Tibial nerve (tissue), 4 donors: ENCODE results near the gene CIAPIN1. TPM values are rescaled to one million over a fixed set of nuclear protein-coding genes. Genes with fewer than 3 reads are reported as not detected.

ENCODE experiments used
- DNase-seq, 2 donors: peaks; one replicate each; pipeline ENCODE4 v3.0.0-alpha.2; 2019; ENCODE audit warnings: low spot score in 2 of 2
- H3K27ac ChIP-seq, 4 donors: fragments of 200-600 bp; sonication (generic) in 3 of 4; one replicate each; pipeline ENCODE4 v1.5.1; 2017 to 2019; ENCODE audit warnings: mild to moderate bottlenecking in 1 of 4
- H3K27me3 ChIP-seq, 2 donors: fragments of 200-600 bp; sonication (generic) in 1 of 2; one replicate each; pipeline versions ENCODE4 v1.5.1 to v1.6.0; 2017 to 2019
- H3K36me3 ChIP-seq, 3 donors: fragments of 200-600 bp; sonication (generic); one replicate each; pipeline ENCODE4 v1.5.1; 2018 to 2019
- H3K4me1 ChIP-seq, 4 donors: fragments of 200-600 bp; sonication (generic) in 3 of 4; one replicate each; pipeline ENCODE4 v1.5.1; 2017 to 2019
- H3K4me3 ChIP-seq, 4 donors: fragments of 200-600 bp; sonication (generic) in 3 of 4; one replicate each; pipeline ENCODE4 v1.5.1; 2017 to 2019; ENCODE audit warnings: mild to moderate bottlenecking in 1 of 4, moderate library complexity in 1 of 4
- H3K9me3 ChIP-seq, 4 donors: fragments of 200-600 bp; sonication (generic) in 3 of 4; one replicate each; pipeline ENCODE4 v1.5.1; 2017 to 2019
- CTCF ChIP-seq, 5 experiments: fragments of 200-600 bp in 3 of 5; fragments of 450-650 bp in 2 of 5; sonication (generic) in 3 of 5; IDR thresholded peaks; one replicate each; pipeline ENCODE4 v1.5.1; 2016 to 2019; ENCODE audit warnings: antibody characterized with exemption in 5 of 5, mild to moderate bottlenecking in 3 of 5, moderate library complexity in 2 of 5
- EP300 ChIP-seq, 2 donors: sonication (generic); formaldehyde crosslinking; IDR thresholded peaks; one replicate each; pipeline ENCODE4 v1.6.1; 2017; ENCODE audit warnings: antibody characterized with exemption in 2 of 2, mild to moderate bottlenecking in 1 of 2
- POLR2A ChIP-seq, 2 donors: fragments of 450-650 bp; IDR thresholded peaks; one replicate each; pipeline ENCODE4 v1.6.1; 2017; ENCODE audit warnings: antibody characterized with exemption in 2 of 2, mild to moderate bottlenecking in 2 of 2, moderate library complexity in 2 of 2
- WGBS, 2 donors: methylation state at CpG; one replicate each; pipeline ENCODE4 v1.1.5; 2018; 5-methylcytosine and 5-hydroxymethylcytosine counted together
- total RNA-seq, 4 donors: library from RNA; depleted of rRNA; stranded (reverse); fragments of >200 nt; gene quantifications; one replicate each; pipeline ENCODE4 v1.1.0, GENCODE V29; 2016

Gene CIAPIN1
- total RNA-seq, 4 donors from 2014 or later = 23.4 to 26.7 (median 25.7) TPM

GRCh38 chr16:57427307-57427706 lies 19.9 kb downstream of the CIAPIN1 start:
- no peaks in the 10 kb centered on the region for H3K27me3 ChIP-seq
- DNase-seq = no peak
- no peak for TF ChIP-seq EP300 (IDR thresholded peaks at IDR 0.05)
- H3K9me3 ChIP-seq = no peaks in the 10 kb centered on the region
- H3K4me3 ChIP-seq = no peak overlapping the region
- WGBS, 2 donors = 85 to 87% methylated on average over 8 of the region's 8 CpGs
- H3K36me3 ChIP-seq = peaks cover 0 to 62% (median 10%) of the 10 kb centered on the region in 3 donors
- H3K4me1 ChIP-seq = peaks cover 0 to 5% (median under 1%) of the 10 kb centered on the region in 4 donors
- no peak overlapping the region for H3K27ac ChIP-seq

- Histone ChIP-seq H3K27ac (no peak overlapping the region), H3K4me3 (no peak overlapping the region), H3K36me3 (peaks cover 0 to 53% (median 5%) of the 10 kb centered on the region in 3 donors), H3K27me3 (no peaks in the 10 kb centered on the region), H3K4me1 (peaks cover 0 to 14% (median 3%) of the 10 kb centered on the region in 4 donors), H3K9me3 (no peaks in the 10 kb centered on the region)
- WGBS, 2 donors = 88 to 89% methylated on average over 6 to 7 of the region's 7 CpGs
- TF ChIP-seq EP300 (IDR thresholded peaks at IDR 0.05) = no peak
- no peak for TF ChIP-seq CTCF (IDR thresholded peaks at IDR 0.05)
- no peak for DNase-seq
Measured at GRCh38 chr16:57426356-57426755, 20.8 kb downstream of the CIAPIN1 start.

DNA sequence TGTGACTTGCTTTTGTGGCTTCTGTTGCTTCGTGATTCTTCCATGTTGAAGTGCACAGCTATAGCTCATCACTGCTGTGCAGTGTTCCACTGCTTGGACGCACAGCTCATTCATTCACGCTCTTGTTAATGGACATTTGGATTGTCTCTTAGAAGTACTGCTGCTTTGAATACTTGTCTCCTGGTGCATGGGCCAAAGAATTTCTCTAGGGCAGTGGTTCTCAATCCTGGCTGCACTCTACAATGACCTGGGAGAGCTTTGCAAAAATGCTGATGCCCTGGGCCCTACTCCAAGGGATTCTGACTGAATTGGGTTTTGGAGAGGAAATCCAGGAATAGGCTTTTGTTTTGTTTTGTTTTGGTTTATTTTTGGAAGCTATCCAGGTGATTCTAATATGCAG lies 22.6 kb downstream of the CIAPIN1 start:
- no peak for DNase-seq
- Histone ChIP-seq H3K4me1 (peaks cover 0 to 14% (median 3%) of the 10 kb centered on the region in 4 donors), H3K9me3 (no peaks in the 10 kb centered on the region), H3K4me3 (no peak overlapping the region), H3K27me3 (no peaks in the 10 kb centered on the region), H3K27ac (no peak overlapping the region), H3K36me3 (peaks cover 0 to 35% (median 0%) of the 10 kb centered on the region in 3 donors)
- TF ChIP-seq EP300 (IDR thresholded peaks at IDR 0.05) (no peak), CTCF (IDR thresholded peaks at IDR 0.05) (no peak), POLR2A (IDR thresholded peaks at IDR 0.05) (no peak)
- 53 to 64% methylated on average over 3 of the region's 3 CpGs for WGBS, 2 donors

- 66 to 82% methylated on average over 2 of the region's 2 CpGs for WGBS, 2 donors
- TF ChIP-seq CTCF (IDR thresholded peaks at IDR 0.05) = no peak
- TF ChIP-seq EP300 (IDR thresholded peaks at IDR 0.05) = no peak
- no peak for TF ChIP-seq POLR2A (IDR thresholded peaks at IDR 0.05)
- peaks cover 0 to 27% (median 6%) of the 10 kb centered on the region in 4 donors for H3K4me1 ChIP-seq
- no peak for DNase-seq
- peak overlapping the region in 2 of 4 donors; percentile 71 to 80 for H3K27ac ChIP-seq
- peaks cover 0 to 22% (median 0%) of the 10 kb centered on the region in 3 donors for H3K36me3 ChIP-seq
- H3K4me3 ChIP-seq = no peak overlapping the region
- H3K9me3 ChIP-seq = no peaks in the 10 kb centered on the region
- H3K27me3 ChIP-seq = no peaks in the 10 kb centered on the region
Measured at GRCh38 chr16:57423152-57423551, 24.0 kb downstream of the CIAPIN1 start.

GRCh38 chr16:57422026-57422944 lies 24.9 kb downstream of the CIAPIN1 start:
- no peaks in the 10 kb centered on the region for H3K27me3 ChIP-seq
- H3K4me1 ChIP-seq = peaks cover 0 to 34% (median 8%) of the 10 kb centered on the region in 4 donors
- DNase-seq = peak; percentile 34 to 46
- TF ChIP-seq CTCF (IDR thresholded peaks at IDR 0.05) (peak; percentile 46 to 73 (median 61)), POLR2A (IDR thresholded peaks at IDR 0.05) (no peak), EP300 (IDR thresholded peaks at IDR 0.05) (peak in 1 of 2 donors; percentile 46)
- H3K36me3 ChIP-seq = peaks cover 0 to 14% (median 0%) of the 10 kb centered on the region in 3 donors
- no peaks in the 10 kb centered on the region for H3K9me3 ChIP-seq
- H3K27ac ChIP-seq = peak overlapping the region; percentile 28 to 80 (median 56)
- no peak overlapping the region for H3K4me3 ChIP-seq
- 26 to 35% methylated on average over 10 of the region's 10 CpGs for WGBS, 2 donors
